Fibroblast of villous mesenchyme (primary cell): ENCODE results near the gene MCAM. TPM values are rescaled to one million over a fixed set of nuclear protein-coding genes. Genes with fewer than 3 reads are reported as not detected.
A peak's percentile ranks its signal among the peaks of the same experiment; 100 is the strongest.

ENCODE experiments used
- DNase-seq: peaks from one replicate; pipeline ENCODE4 v3.0.0-alpha.2; 2010; ENCODE audit warnings: low read depth
- H3K4me3 ChIP-seq: 2 replicates; pipeline ENCODE4 v1.5.1; 2011; ENCODE audit warnings: low read depth, mild to moderate bottlenecking, low read length
- CTCF ChIP-seq: IDR thresholded peaks from 2 replicates; pipeline ENCODE4 v1.5.1; 2012; ENCODE audit warnings: low read depth, mild to moderate bottlenecking, low read length; ENCODE audit not compliant: insufficient read depth
- total RNA-seq: library from RNA; depleted of rRNA; stranded (reverse); fragments of >200 nt; gene quantifications from 2 replicates; pipeline ENCODE4 v1.2.3, GENCODE V29; 2012

MCAM gene
- total RNA-seq, 1 donor = 86.4 TPM

GRCh38 chr11:119290894-119291497, 25.9 kb downstream of the MCAM start:
- TF ChIP-seq CTCF = no peak
- H3K4me3 ChIP-seq = no peak overlapping the region
- DNase-seq = no peak

- no peak overlapping the region for H3K4me3 ChIP-seq
- TF ChIP-seq CTCF = no peak
- no peak for DNase-seq
Measured at GRCh38 chr11:119288219-119288618, 28.7 kb downstream of the MCAM start.

- DNase-seq = no peak
- no peak for TF ChIP-seq CTCF
Measured at GRCh38 chr11:119285431-119285830, 31.5 kb downstream of the MCAM start.

GRCh38 chr11:119284344-119285157, 32.4 kb downstream of the MCAM start:
- no peak overlapping the region for H3K4me3 ChIP-seq
- peak; percentile 53 for TF ChIP-seq CTCF
- DNase-seq = peak; percentile 54

More at GRCh38 chr11:119285431-119285830, 31.5 kb downstream of the MCAM start:
- H3K4me3 ChIP-seq = no peak overlapping the region

GRCh38 chr11:119282495-119282894, 34.4 kb downstream of the MCAM start:
- peak; percentile 89 for DNase-seq
- TF ChIP-seq CTCF = no peak
- no peak overlapping the region for H3K4me3 ChIP-seq

GRCh38 chr11:119277660-119278059, 39.3 kb downstream of the MCAM start:
- TF ChIP-seq CTCF = no peak
- DNase-seq = no peak
- no peak overlapping the region for H3K4me3 ChIP-seq

- TF ChIP-seq CTCF = no peak
- no peak for DNase-seq
- no peak overlapping the region for H3K4me3 ChIP-seq
Measured at GRCh38 chr11:119273721-119274120, 43.2 kb downstream of the MCAM start.
